Measurements from ENCODE around the gene GRK1. TPM values are rescaled to one million over a fixed set of nuclear protein-coding genes. Genes with fewer than 3 reads are reported as not detected.
A peak's percentile ranks its signal among the peaks of the same experiment; 100 is the strongest.

The GRK1 gene
- total and polyA plus RNA-seq, 2 of the 8 experiments (the other 6 are each of a cell fraction or from before 2014, with no cell fraction given), result 0.12 TPM; not detected in 1

GRCh38 chr13:113774177-113775107 is 107.4 kb downstream of the GRK1 start:
- Histone ChIP-seq H3K36me3 (ENCODE audit: control insufficient read depth in 2 of 4, insufficient read depth in 4 of 4, low read length in 3 of 4) (no peaks in the 10 kb centered on the region; a peak in 1 of 8 replicates), H3K79me1 (ENCODE audit: low read depth, low read length) (peaks cover 6% of the 10 kb centered on the region), H3K18ac (ENCODE audit: extremely low read depth, low read length) (no peak overlapping the region), H3K9ac (replicated peaks in 1 of 4; ENCODE audit: extremely low read depth in 1 of 4, low read depth in 3 of 4, low read length in 3 of 4) (no peak overlapping the region; a peak in 1 of 7 replicates), H2BK12ac (ENCODE audit: low read depth, low read length) (peak overlapping the region; percentile 42; the same call in 1 of the 2 replicates), H2BK15ac (ENCODE audit: low read length) (0 out of 2 replicates have a peak overlapping the region, but pooled peaks have one; percentile 62), H3K4me3 (ENCODE audit: extremely low read depth in 1 of 4, insufficient read depth in 2 of 4, low read depth in 3 of 4, low read length in 4 of 4) (no peak overlapping the region), H3K79me2 (ENCODE audit: control insufficient read depth in 1 of 2, insufficient read depth in 2 of 2, low read length in 2 of 2) (peaks cover 0 to 5% of the 10 kb centered on the region in 2 experiments; a peak in 1 of 4 replicates), H3K4ac (replicated peaks; ENCODE audit: insufficient read length, low read depth, low read length) (peak overlapping the region; percentile 12), H3K4me2 (ENCODE audit: insufficient read depth in 1 of 2, low read depth in 2 of 2, low read length in 2 of 2) (no peak overlapping the region), H3K56ac (replicated peaks; ENCODE audit: insufficient read length, low read depth, low read length) (peak overlapping the region; percentile 100), H3K27ac (ENCODE audit: low read depth, low read length) (no peak overlapping the region), H3K14ac (ENCODE audit: insufficient read length) (peak overlapping the region; percentile 8), H4K5ac (ENCODE audit: insufficient read length, low read depth, low read length) (no peak overlapping the region), H4K91ac (replicated peaks; ENCODE audit: insufficient read length, low read length) (peak overlapping the region; percentile 34), H2AK5ac (ENCODE audit: low read depth, low read length) (peak overlapping the region; percentile 4; the same call in 1 of the 2 replicates), H2AFZ (ENCODE audit: low read length) (no peak overlapping the region), H2BK5ac (ENCODE audit: low read depth, low read length) (0 out of 2 replicates have a peak overlapping the region, but pooled peaks have one; percentile 37), H3K27me3 (replicated peaks in 1 of 4; ENCODE audit: control insufficient read depth in 3 of 4, extremely low read depth in 1 of 4, insufficient read depth in 3 of 4, low read length in 3 of 4) (peaks cover 0 to 5% (median 0%) of the 10 kb centered on the region in 4 experiments; a peak in 1 of 7 replicates), H4K8ac (ENCODE audit: extremely low read depth, insufficient read depth, low read length) (no peak overlapping the region), H3K23ac (ENCODE audit: insufficient read length) (no peak overlapping the region), H3K23me2 (ENCODE audit: low read depth, low read length) (peaks cover 9% of the 10 kb centered on the region; the same call in 1 of the 2 replicates), H2BK120ac (replicated peaks; ENCODE audit: low read depth, low read length) (no peak overlapping the region), H3K9me3 (ENCODE audit: insufficient read depth in 2 of 2, low read depth in 1 of 2, low read length in 1 of 2) (no peaks in the 10 kb centered on the region), H4K20me1 (replicated peaks in 1 of 2; ENCODE audit: control insufficient read depth in 1 of 2, insufficient read depth in 2 of 2, low read length in 2 of 2) (peaks cover 0 to 10% of the 10 kb centered on the region in 2 experiments), H2BK20ac (ENCODE audit: low read length) (0 out of 2 replicates have a peak overlapping the region, but pooled peaks have one; percentile 8), H3K4me1 (replicated peaks in 1 of 4; ENCODE audit: control insufficient read depth in 3 of 4, insufficient read depth in 4 of 4, low read length in 3 of 4) (no peaks in the 10 kb centered on the region; a peak in 1 of 7 replicates)
- ChIA-PET CTCF (ENCODE audit: partially characterized antibody) (interaction anchor here (0.6 to 0.8 kb wide), 2 partner anchors 33 to 71 kb away, joined by 3 to 4 read pairs; no protein-coding TSS in a partner anchor), POLR2A (ENCODE audit: partially characterized antibody) (interaction anchor here (0.6 kb wide), 2 partner anchors 474 to 612 kb away, joined by 3 to 5 read pairs; no protein-coding TSS in a partner anchor)
- DNase-seq (ENCODE audit: low read depth in 1 of 2, low spot score in 2 of 2) (no peak), FAIRE-seq (peak; percentile 48)
- WGBS, 2 experiments (ENCODE audit: extremely low coverage in 1 of 2, insufficient coverage in 1 of 2, insufficient read length in 1 of 2, insufficient replicate concordance in 2 of 2, low coverage in 1 of 2, low lambda C conversion rate in 2 of 2, missing lambda C conversion rate in 1 of 2), result 85 to 100% methylated on average over 1 to 9 of the region's 9 CpGs
- no peak for TF ChIP-seq CHD1 (IDR thresholded peaks at IDR 0.05; ENCODE audit: low read depth, low read length)
- TF ChIP-seq TBP (IDR thresholded peaks at IDR 0.05; ENCODE audit: low read depth, low read length), result no peak
- TF ChIP-seq GABPA (IDR thresholded peaks at IDR 0.05; ENCODE audit: borderline replicate concordance, insufficient read depth, low read length), result no peak
- no peak for TF ChIP-seq ATF3 (IDR thresholded peaks at IDR 0.05; ENCODE audit: insufficient read depth, low read depth, low read length)
- no peak for TF ChIP-seq E2F6 (IDR thresholded peaks at IDR 0.05)
- no peak for TF ChIP-seq TCF12 (IDR thresholded peaks at IDR 0.05; ENCODE audit: low read depth, low read length)
- TF ChIP-seq POLR2A (IDR thresholded peaks at IDR 0.05; ENCODE audit: control extremely low read depth in 1 of 2, low read depth in 2 of 2, low read length in 2 of 2), result no peak
- no peak for TF ChIP-seq CBX5 (IDR thresholded peaks at IDR 0.05; ENCODE audit: low read depth, low read length)
- TF ChIP-seq CBX8 (IDR thresholded peaks at IDR 0.05; ENCODE audit: borderline replicate concordance, low read depth, low read length), result no peak
- TF ChIP-seq MAFK (IDR thresholded peaks at IDR 0.05; ENCODE audit: low read depth, low read length), result no peak
